Measurements from ENCODE around the gene TBC1D23. TPM values are rescaled to one million over a fixed set of nuclear protein-coding genes. Genes with fewer than 3 reads are reported as not detected.

Gene TBC1D23
- total and polyA plus RNA-seq, 9 of the 15 experiments (the other 6 are each of a cell fraction or from before 2014, with no cell fraction given) = 23.4 to 85.8 (median 43.7) TPM

GRCh38 chr3:100278910-100279309 lies 18.1 kb downstream of the TBC1D23 start:
- TF ChIP-seq DMBX1 (CRISPR knock-in tag; IDR thresholded peaks at IDR 0.05; ENCODE audit: borderline replicate concordance) (no peak), ZFP36 (IDR thresholded peaks at IDR 0.05; ENCODE audit: low read depth, low read length, partially characterized antibody) (no peak)
- ChIA-PET POLR2A (no interaction called here), CTCF (ENCODE audit: low intra/inter-chr PET ratio) (no interaction called here)
- 94% methylated on average over 2 of the region's 2 CpGs for WGBS (ENCODE audit: insufficient coverage, low coverage, missing lambda C conversion rate)
- Histone ChIP-seq H3K9me1 (ENCODE audit: control insufficient read depth, insufficient read depth, low read length) (peaks cover 3% of the 10 kb centered on the region), H3K36me3 (ENCODE audit: control insufficient read depth, insufficient read depth, low read length) (peaks cover 43% of the 10 kb centered on the region), H3K27me3 (ENCODE audit: control insufficient read depth in 2 of 2, insufficient read depth in 2 of 2, low read length in 2 of 2) (no peaks in the 10 kb centered on the region), H3K4me1 (replicated peaks in 1 of 2; ENCODE audit: control insufficient read depth in 2 of 2, insufficient read depth in 2 of 2, low read length in 2 of 2) (peaks cover 0 to 20% of the 10 kb centered on the region in 2 experiments; a peak in 2 of 5 replicates), H3K9ac (ENCODE audit: insufficient read depth in 1 of 2, low read depth in 2 of 2, low read length in 2 of 2) (no peak overlapping the region), H3K4me3 (no peak overlapping the region), H3K79me2 (ENCODE audit: control insufficient read depth, insufficient read depth, low read length) (peaks cover 69% of the 10 kb centered on the region), H4K20me1 (replicated peaks; ENCODE audit: control insufficient read depth, insufficient read depth, low read length) (peaks cover 9% of the 10 kb centered on the region), H3K27ac (ENCODE audit: extremely low read depth, low read depth, low read length) (peak overlapping the region; percentile 19; the same call in 1 of the 3 replicates), H3K9me3 (replicated peaks; ENCODE audit: control insufficient read depth, insufficient read depth, low read depth, low read length) (no peaks in the 10 kb centered on the region), H3K4me2 (ENCODE audit: insufficient read depth, low read length) (no peak overlapping the region), H2AFZ (ENCODE audit: low read depth, low read length) (no peak overlapping the region)
- no TSS peak for BruUV-seq (replicated peaks)
- no peak for ATAC-seq
- intact Hi-C loops (cut with micrococcal nuclease) = no loop called here
- in situ Hi-C loops (cut with MboI) = no loop called here
- no peak for FAIRE-seq
- DNase-seq (ENCODE audit: extremely low read depth in 1 of 4, low spot score in 3 of 4) = no peak

GRCh38 chr3:100288288-100288894 lies 27.6 kb downstream of the TBC1D23 start:
- Histone ChIP-seq H3K9me3 (replicated peaks; ENCODE audit: control insufficient read depth, insufficient read depth, low read depth, low read length) (no peaks in the 10 kb centered on the region), H3K9ac (ENCODE audit: insufficient read depth in 1 of 2, low read depth in 2 of 2, low read length in 2 of 2) (peak overlapping the region in 1 of 2 experiments; percentile 34; a peak in 3 of 4 replicates), H3K27me3 (ENCODE audit: control insufficient read depth in 2 of 2, insufficient read depth in 2 of 2, low read length in 2 of 2) (no peaks in the 10 kb centered on the region), H3K79me2 (ENCODE audit: control insufficient read depth, insufficient read depth, low read length) (peaks cover 9% of the 10 kb centered on the region), H4K20me1 (replicated peaks; ENCODE audit: control insufficient read depth, insufficient read depth, low read length) (no peaks in the 10 kb centered on the region; the same call in 1 of the 2 replicates), H3K27ac (ENCODE audit: extremely low read depth, low read depth, low read length) (peak overlapping the region; percentile 67), H3K4me1 (replicated peaks in 1 of 2; ENCODE audit: control insufficient read depth in 2 of 2, insufficient read depth in 2 of 2, low read length in 2 of 2) (peaks cover 4 to 13% of the 10 kb centered on the region in 2 experiments; a peak in 4 of 5 replicates), H3K4me3 (no peak overlapping the region), H2AFZ (ENCODE audit: low read depth, low read length) (no peak overlapping the region), H3K4me2 (ENCODE audit: insufficient read depth, low read length) (no peak overlapping the region; the same call in 1 of the 2 replicates), H3K9me1 (ENCODE audit: control insufficient read depth, insufficient read depth, low read length) (no peaks in the 10 kb centered on the region), H3K36me3 (ENCODE audit: control insufficient read depth, insufficient read depth, low read length) (peaks cover 67% of the 10 kb centered on the region)
- ChIA-PET CTCF (ENCODE audit: low intra/inter-chr PET ratio) (no interaction called here), POLR2A (interaction anchor here (1.4 kb wide), 1 partner anchor 18 kb away, joined by 4 read pairs; no protein-coding TSS in a partner anchor)
- FAIRE-seq (no peak), DNase-seq (ENCODE audit: extremely low read depth in 1 of 4, low spot score in 3 of 4) (no peak), ATAC-seq (no peak)
- intact Hi-C loops (cut with micrococcal nuclease) = loop anchor here (2.0 kb wide), 1 partner anchor 28 kb away; the partner anchor contains the start of gene TBC1D23
- in situ Hi-C loops (cut with MboI) = no loop called here
- BruUV-seq (replicated peaks) = no TSS peak
- peak; percentile 62 for TF ChIP-seq C11orf30 (IDR thresholded peaks at IDR 0.05; ENCODE audit: low read depth)
- peak; percentile 79 for TF ChIP-seq ZNF316 (IDR thresholded peaks at IDR 0.05)
- TF ChIP-seq BCOR (IDR thresholded peaks at IDR 0.05) = peak; percentile 90
- peak; percentile 92 for TF ChIP-seq ADNP (tag; IDR thresholded peaks at IDR 0.05)
- no peak for TF ChIP-seq XRCC5 (IDR thresholded peaks at IDR 0.05; ENCODE audit: low read depth, low read length)
- TF ChIP-seq HDAC2 (IDR thresholded peaks at IDR 0.05) = peak; percentile 25; the same call in 1 of the 2 replicates
- TF ChIP-seq PTRF (tag; IDR thresholded peaks at IDR 0.05) = no peak
- 0 out of 2 replicates have a peak, but pooled peaks have one; percentile 19 for TF ChIP-seq MAFG (tag; conservative IDR thresholded peaks at IDR 0.05)
- TF ChIP-seq CHD1 (IDR thresholded peaks at IDR 0.05; ENCODE audit: low read length) = no peak
- peak; percentile 36 for TF ChIP-seq CHD4 (IDR thresholded peaks at IDR 0.05; ENCODE audit: insufficient read depth, insufficient replicate concordance, low read depth, low read length, poor library complexity, severe bottlenecking)
- TF ChIP-seq KDM1A (IDR thresholded peaks at IDR 0.05) = peak; percentile 50 to 62
- TF ChIP-seq EP400 (IDR thresholded peaks at IDR 0.05) = 0 out of 2 replicates have a peak, but pooled peaks have one; percentile 10
- peak; percentile 94 for TF ChIP-seq RBM25 (IDR thresholded peaks at IDR 0.05; ENCODE audit: low read depth, low read length, severe bottlenecking)

All from K562 (cell line).